ENCODE results near the gene TMEM72.

DNA sequence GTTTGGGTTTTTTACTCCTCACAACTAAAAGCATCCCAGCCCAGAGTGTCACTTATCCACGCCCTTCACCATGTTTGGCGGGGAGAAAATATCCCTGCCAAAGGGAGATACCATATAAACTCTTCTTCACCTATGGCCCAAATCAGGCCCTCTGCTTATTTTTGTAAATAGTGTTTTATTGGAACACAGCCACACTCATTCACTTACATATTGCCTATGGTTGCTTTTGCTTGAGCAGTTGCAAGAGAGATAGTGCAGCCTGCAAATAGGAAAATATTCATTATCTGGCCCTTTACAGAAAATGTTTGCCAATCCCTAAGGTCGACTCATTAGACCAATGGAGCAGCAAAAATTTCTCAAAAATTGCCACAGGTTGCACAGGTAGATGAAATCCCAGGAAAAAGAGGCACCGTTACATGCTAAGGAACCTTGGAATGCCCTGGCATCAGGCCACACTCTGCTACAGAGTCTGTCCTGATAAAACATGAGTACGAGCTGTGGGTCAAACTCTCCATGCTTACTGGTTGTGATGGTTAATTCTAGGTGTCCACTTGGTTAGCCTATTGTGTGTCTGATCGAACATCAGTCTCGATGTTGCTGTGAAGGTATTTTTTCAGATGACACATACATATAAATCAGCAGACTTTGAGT is 40.6 kb downstream of the TMEM72 start:
- TF ChIP-seq, protein P1, sequence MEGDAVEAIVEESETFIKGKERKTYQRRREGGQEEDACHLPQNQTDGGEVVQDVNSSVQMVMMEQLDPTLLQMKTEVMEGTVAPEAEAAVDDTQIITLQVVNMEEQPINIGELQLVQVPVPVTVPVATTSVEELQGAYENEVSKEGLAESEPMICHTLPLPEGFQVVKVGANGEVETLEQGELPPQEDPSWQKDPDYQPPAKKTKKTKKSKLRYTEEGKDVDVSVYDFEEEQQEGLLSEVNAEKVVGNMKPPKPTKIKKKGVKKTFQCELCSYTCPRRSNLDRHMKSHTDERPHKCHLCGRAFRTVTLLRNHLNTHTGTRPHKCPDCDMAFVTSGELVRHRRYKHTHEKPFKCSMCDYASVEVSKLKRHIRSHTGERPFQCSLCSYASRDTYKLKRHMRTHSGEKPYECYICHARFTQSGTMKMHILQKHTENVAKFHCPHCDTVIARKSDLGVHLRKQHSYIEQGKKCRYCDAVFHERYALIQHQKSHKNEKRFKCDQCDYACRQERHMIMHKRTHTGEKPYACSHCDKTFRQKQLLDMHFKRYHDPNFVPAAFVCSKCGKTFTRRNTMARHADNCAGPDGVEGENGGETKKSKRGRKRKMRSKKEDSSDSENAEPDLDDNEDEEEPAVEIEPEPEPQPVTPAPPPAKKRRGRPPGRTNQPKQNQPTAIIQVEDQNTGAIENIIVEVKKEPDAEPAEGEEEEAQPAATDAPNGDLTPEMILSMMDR (IDR thresholded peaks at IDR 0.05): no peak
- TF ChIP-seq EZH2 (IDR thresholded peaks at IDR 0.05) (no peak), EZH2phosphoT487 (IDR thresholded peaks at IDR 0.05) (no peak)
